Spinal cord (tissue), 10 donors: ENCODE data around the gene LAMA5. TPM values are rescaled to one million over a fixed set of nuclear protein-coding genes. Genes with fewer than 3 reads are reported as not detected.
A peak's percentile ranks its signal among the peaks of the same experiment; 100 is the strongest.

Experiments
- DNase-seq, 6 donors: peaks; one replicate each; pipeline versions ENCODE4 v3.0.0 to v3.0.0-alpha.2; 2013 to 2015; ENCODE audit warnings: low spot score in 6 of 6, low read depth in 4 of 6
- H3K27ac ChIP-seq: one replicate; pipeline ENCODE4 v1.5.1; 2013; ENCODE audit warnings: low read depth, low read length, control low read depth
- H3K27me3 ChIP-seq: one replicate; pipeline ENCODE4 v1.6.1; 2013; ENCODE audit warnings: low read length; ENCODE audit not compliant: control insufficient read depth, insufficient read depth
- H3K36me3 ChIP-seq: one replicate; pipeline ENCODE4 v1.6.1; 2013; ENCODE audit warnings: low read length; ENCODE audit not compliant: control insufficient read depth, insufficient read depth
- H3K4me1 ChIP-seq: one replicate; pipeline ENCODE4 v1.6.1; 2013; ENCODE audit warnings: low read length; ENCODE audit not compliant: control insufficient read depth, insufficient read depth
- H3K4me3 ChIP-seq: one replicate; pipeline ENCODE4 v1.5.1; 2013; ENCODE audit warnings: low read depth, low read length, control low read depth
- H3K9me3 ChIP-seq: one replicate; pipeline ENCODE4 v1.6.1; 2013; ENCODE audit warnings: low read length; ENCODE audit not compliant: control insufficient read depth, insufficient read depth
- WGBS: methylation state at CpG from one replicate; pipeline ENCODE4 v1.1.5; 2013; ENCODE audit warnings: missing lambda C conversion rate; ENCODE audit not compliant: insufficient coverage; 5-methylcytosine and 5-hydroxymethylcytosine counted together
- polyA plus RNA-seq, 2 donors: library from polyadenylated mRNA; unstranded; fragments of 120-200 nt; gene quantifications; one replicate each; pipeline ENCODE4 v1.2.1, GENCODE V29; 2013; ENCODE audit not compliant: insufficient read length in 2 of 2
- total RNA-seq, 2 donors: library from RNA; depleted of rRNA in 1 of 2; stranded (reverse); fragments of 120-200 nt in 1 of 2; fragments of >200 nt in 1 of 2; gene quantifications; one replicate each; pipeline versions ENCODE4 v1.2.3 to v1.2.4, GENCODE V29; 2013 to 2014
- donor health status: healthy.

The LAMA5 gene
- total and polyA plus RNA-seq, 4 donors: 15.8 to 86.8 (median 64.8) TPM

DNA sequence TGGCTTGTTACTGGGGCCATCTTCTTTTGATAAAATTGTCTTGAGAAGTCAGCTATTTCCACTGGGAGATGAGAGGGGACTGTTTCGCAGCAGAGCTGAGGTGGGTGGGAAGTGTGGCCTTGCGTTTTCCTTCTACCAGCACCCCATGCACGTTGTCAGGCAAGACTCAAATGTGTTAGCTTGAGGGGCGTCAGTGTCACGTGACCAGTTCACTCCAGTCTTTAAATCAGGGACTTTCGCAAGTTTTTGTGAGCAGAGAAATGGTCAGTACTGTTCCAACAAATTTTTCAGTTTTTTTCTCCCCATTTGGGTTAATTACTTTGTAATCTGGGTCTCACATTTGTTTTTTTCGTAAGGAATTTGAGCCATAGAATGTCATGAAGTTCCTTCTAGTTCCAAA, 85.0 kb downstream of the LAMA5 start:
- Histone ChIP-seq H3K27ac (no peak overlapping the region), H3K9me3 (no peaks in the 10 kb centered on the region), H3K4me1 (no peaks in the 10 kb centered on the region), H3K27me3 (no peaks in the 10 kb centered on the region), H3K36me3 (peaks cover 80% of the 10 kb centered on the region), H3K4me3 (no peak overlapping the region)
- WGBS: 94% methylated on average over 4 of the region's 7 CpGs
- no peak for DNase-seq

DNA sequence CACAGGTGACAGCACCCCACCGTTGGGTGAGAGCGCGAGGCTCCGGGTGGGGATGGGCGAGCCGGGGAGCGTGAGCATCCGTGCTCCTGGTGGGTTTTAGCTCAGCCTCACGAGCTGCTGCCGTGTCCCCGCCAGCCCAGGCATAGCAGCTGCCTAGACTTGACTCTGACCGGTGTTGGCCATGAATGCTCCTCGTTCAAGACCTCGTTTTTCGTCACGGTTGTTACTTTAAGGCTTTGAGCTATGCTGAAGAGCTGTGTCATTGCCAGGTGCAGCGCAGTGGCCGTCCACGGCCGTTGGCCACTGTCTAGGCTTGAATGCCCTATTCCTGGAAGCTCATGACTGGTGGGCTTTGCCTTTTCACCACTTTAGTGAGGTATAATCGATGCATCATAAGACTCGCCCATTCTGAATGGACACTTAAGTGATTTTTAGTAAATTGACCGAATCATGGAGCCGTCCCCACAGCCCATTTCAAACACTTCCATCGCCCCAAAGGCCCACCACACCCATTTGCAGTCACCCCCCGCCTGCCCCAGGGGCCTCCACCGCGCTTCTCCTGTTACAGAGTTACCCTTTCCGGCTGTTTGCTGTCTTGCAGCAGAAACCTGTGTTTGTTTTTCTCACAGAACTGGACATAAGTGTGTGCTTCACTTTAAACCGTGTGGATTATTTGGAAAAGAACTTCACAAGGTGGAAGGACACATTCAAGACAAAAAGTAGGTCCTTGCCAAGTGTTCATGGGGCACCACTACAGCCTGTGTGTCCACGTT, 85.8 kb downstream of the LAMA5 start:
- DNase-seq: no peak
- no peaks in the 10 kb centered on the region for H3K4me1 ChIP-seq
- peaks cover 75% of the 10 kb centered on the region for H3K36me3 ChIP-seq
- no peak overlapping the region for H3K27ac ChIP-seq
- 89% methylated on average over 29 of the region's 31 CpGs for WGBS
- H3K4me3 ChIP-seq: no peak overlapping the region
- no peaks in the 10 kb centered on the region for H3K27me3 ChIP-seq
- H3K9me3 ChIP-seq: no peaks in the 10 kb centered on the region

DNA sequence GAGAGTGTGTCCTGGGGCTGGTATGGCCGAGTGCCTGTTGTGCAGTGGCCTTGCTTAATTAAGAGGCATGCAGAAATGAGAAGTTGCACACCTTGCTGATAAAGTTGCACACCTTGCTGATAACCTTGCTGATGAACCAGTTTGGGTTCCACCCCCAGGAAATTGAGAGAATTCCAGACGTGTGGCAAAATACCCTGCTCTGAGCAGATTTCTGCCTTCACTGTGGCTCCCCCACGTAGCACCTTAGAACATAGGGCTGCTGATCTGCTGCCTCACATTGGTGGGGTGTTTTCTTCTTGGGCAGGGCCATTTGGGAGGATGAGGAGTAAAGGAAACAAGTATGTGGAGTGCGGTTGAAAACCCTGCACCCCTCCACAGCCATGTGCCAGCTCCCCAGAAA, 86.8 kb downstream of the LAMA5 start:
- no peaks in the 10 kb centered on the region for H3K27me3 ChIP-seq
- H3K4me1 ChIP-seq: no peaks in the 10 kb centered on the region
- H3K4me3 ChIP-seq: no peak overlapping the region
- H3K36me3 ChIP-seq: peaks cover 70% of the 10 kb centered on the region
- no peak for DNase-seq
- H3K27ac ChIP-seq: no peak overlapping the region
- no peaks in the 10 kb centered on the region for H3K9me3 ChIP-seq
- WGBS: 88% methylated on average over 2 of the region's 4 CpGs

DNA sequence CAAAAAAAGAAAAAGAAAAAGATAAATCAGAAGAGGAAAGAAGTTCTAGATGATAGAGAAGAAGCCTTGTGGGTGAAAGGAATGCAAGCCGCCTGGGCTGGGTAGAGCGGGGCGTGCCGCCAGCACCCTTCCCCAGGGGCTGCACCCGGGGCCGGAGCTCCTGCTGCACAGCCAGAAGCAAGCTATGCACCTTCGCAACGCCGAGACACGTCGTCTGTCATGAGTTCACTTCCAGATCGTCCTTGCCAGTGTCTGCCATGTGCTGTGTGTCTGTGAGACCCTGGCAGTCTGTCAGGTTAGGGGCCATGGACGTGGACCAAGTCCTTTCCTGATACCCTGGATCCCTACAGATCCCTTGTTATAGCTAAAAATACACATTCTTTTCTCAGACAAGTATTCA, 89.9 kb downstream of the LAMA5 start:
- Histone ChIP-seq H3K36me3 (peaks cover 64% of the 10 kb centered on the region), H3K27me3 (no peaks in the 10 kb centered on the region), H3K4me1 (no peaks in the 10 kb centered on the region), H3K4me3 (no peak overlapping the region), H3K27ac (no peak overlapping the region), H3K9me3 (no peaks in the 10 kb centered on the region)
- no peak for DNase-seq
- WGBS: 74% methylated on average over 13 of the region's 13 CpGs

DNA sequence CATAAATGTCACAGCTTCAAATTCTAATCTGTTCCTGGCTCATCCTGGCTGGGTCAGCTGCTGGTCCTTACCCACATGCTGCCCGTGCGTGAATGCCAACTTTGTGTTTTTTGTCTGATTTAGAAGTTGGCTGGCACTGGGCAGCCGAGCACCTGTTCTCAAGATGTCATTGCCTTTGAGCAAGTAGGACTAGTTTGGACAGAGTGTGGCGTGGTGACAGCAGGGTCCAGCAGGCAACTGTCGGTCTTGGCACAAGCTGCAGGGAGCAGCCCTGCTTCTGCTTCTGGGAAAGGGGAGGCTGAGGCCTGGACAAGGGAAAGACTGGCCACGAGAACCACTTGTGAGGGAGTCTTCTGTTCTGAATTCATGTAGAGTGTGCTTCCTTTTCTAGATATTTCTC, 90.7 kb downstream of the LAMA5 start:
- no peaks in the 10 kb centered on the region for H3K4me1 ChIP-seq
- H3K36me3 ChIP-seq: peaks cover 64% of the 10 kb centered on the region
- no peak overlapping the region for H3K4me3 ChIP-seq
- 49% methylated on average over 6 of the region's 6 CpGs for WGBS
- no peak overlapping the region for H3K27ac ChIP-seq
- DNase-seq: peak in 3 of 6 donors; percentile 29 to 80 (median 54)
- no peaks in the 10 kb centered on the region for H3K9me3 ChIP-seq
- no peaks in the 10 kb centered on the region for H3K27me3 ChIP-seq

DNA sequence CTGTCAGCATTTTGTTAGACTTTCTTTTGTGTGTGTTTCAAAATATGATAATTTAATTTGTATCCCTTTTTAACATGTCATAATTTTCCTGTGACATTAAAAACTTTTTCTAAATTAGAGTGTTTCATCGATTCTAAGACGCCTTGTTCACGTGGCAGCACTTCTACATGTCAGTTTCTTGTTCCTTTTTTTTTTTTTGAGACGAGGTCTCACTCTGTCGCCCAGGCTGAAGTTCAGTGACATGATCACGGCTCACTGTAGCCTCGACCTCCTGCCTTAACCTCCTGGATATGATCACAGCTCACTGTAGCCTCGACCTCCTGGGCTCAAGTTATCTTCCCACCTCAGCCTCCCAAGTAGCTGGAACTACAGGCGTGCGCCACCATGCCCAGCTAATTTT, 91.9 kb downstream of the LAMA5 start:
- Histone ChIP-seq H3K27ac (no peak overlapping the region), H3K27me3 (no peaks in the 10 kb centered on the region), H3K4me3 (no peak overlapping the region), H3K4me1 (no peaks in the 10 kb centered on the region), H3K36me3 (peaks cover 59% of the 10 kb centered on the region), H3K9me3 (no peaks in the 10 kb centered on the region)
- 95% methylated on average over 7 of the region's 10 CpGs for WGBS
- DNase-seq: no peak

GRCh38 chr20:62274332-62274950, 92.7 kb downstream of the LAMA5 start:
- Histone ChIP-seq H3K36me3 (peaks cover 58% of the 10 kb centered on the region), H3K27me3 (no peaks in the 10 kb centered on the region), H3K4me1 (no peaks in the 10 kb centered on the region)

DNA sequence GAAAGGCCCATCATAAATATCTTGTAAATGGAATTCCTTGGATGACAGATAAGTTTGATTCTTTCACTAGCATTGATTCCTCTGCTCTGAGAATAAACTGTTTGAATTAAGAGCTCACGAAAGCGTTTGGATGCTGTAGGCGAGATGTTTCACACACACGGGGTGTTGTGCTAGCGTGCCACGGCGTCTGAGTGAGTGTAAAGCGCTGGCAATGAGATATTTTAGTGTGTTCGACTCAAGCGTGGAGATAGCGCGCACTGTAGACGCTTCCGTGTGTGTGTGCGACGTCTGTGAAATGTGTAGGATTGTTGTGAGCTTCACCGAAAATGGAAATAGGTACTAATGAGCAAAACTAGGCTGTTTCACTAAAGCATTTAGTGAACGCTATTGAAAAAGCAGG, 93.7 kb downstream of the LAMA5 start:
- Histone ChIP-seq H3K27me3 (no peaks in the 10 kb centered on the region), H3K9me3 (no peaks in the 10 kb centered on the region), H3K4me3 (no peak overlapping the region), H3K4me1 (no peaks in the 10 kb centered on the region), H3K36me3 (peaks cover 57% of the 10 kb centered on the region), H3K27ac (no peak overlapping the region)
- peak in 1 of 6 donors; percentile 47 for DNase-seq
- 93% methylated on average over 18 of the region's 18 CpGs for WGBS

More at GRCh38 chr20:62274332-62274950, 92.7 kb downstream of the LAMA5 start:
- peak in 1 of 6 donors; percentile 39 for DNase-seq
- Histone ChIP-seq H3K4me3 (no peak overlapping the region), H3K27ac (no peak overlapping the region), H3K9me3 (no peaks in the 10 kb centered on the region)
- WGBS: 78% methylated on average over 13 of the region's 13 CpGs

- no peaks in the 10 kb centered on the region for H3K9me3 ChIP-seq
- no peak for DNase-seq
- H3K36me3 ChIP-seq: peaks cover 56% of the 10 kb centered on the region
- H3K4me1 ChIP-seq: no peaks in the 10 kb centered on the region
- WGBS: 86% methylated on average over 10 of the region's 10 CpGs
- H3K27me3 ChIP-seq: no peaks in the 10 kb centered on the region
- H3K4me3 ChIP-seq: no peak overlapping the region
- no peak overlapping the region for H3K27ac ChIP-seq
These were observed 94.9 kb downstream of the LAMA5 start for GRCh38 chr20:62272200-62272599.

GRCh38 chr20:62269871-62270270, 97.2 kb downstream of the LAMA5 start:
- Histone ChIP-seq H3K4me1 (no peaks in the 10 kb centered on the region), H3K27me3 (no peaks in the 10 kb centered on the region), H3K4me3 (no peak overlapping the region), H3K9me3 (no peaks in the 10 kb centered on the region), H3K36me3 (peaks cover 61% of the 10 kb centered on the region), H3K27ac (no peak overlapping the region)
- 91% methylated on average over 17 of the region's 17 CpGs for WGBS
- DNase-seq: no peak
